Left lung (tissue), 10 donors: ENCODE results near the gene UXS1. TPM values are rescaled to one million over a fixed set of nuclear protein-coding genes. Genes with fewer than 3 reads are reported as not detected.

Experiments used
- ATAC-seq: fragments of 200-7000 bp; cut with Tn5 transposase; one replicate; pipeline ENCODE4 v1.9.1; 2020; ENCODE audit warnings: moderate library complexity
- DNase-seq, 4 donors: peaks; one replicate each; pipeline ENCODE4 v3.0.0-alpha.2; 2013 to 2020
- H3K27ac ChIP-seq, 2 donors: fragments of 200-600 bp; sonication (generic) in 1 of 2; one replicate each; pipeline versions ENCODE4 v1.5.0 to v1.8.0; 2020 to 2021
- H3K27me3 ChIP-seq, 2 donors: fragments of 200-600 bp; sonication (generic) in 1 of 2; one replicate each; pipeline versions ENCODE4 v1.5.0 to v1.8.0; 2020 to 2021
- H3K36me3 ChIP-seq, 2 donors: fragments of 200-600 bp; sonication (generic) in 1 of 2; one replicate each; pipeline versions ENCODE4 v1.5.0 to v1.8.0; 2020 to 2021
- H3K4me1 ChIP-seq, 2 donors: fragments of 200-600 bp; one replicate each; pipeline ENCODE4 v1.8.0; 2021
- H3K4me3 ChIP-seq, 2 donors: fragments of 200-600 bp; sonication (generic) in 1 of 2; one replicate each; pipeline versions ENCODE4 v1.5.0 to v1.8.0; 2020 to 2021; ENCODE audit warnings: mild to moderate bottlenecking in 1 of 2
- H3K9me3 ChIP-seq, 2 donors: fragments of 200-600 bp; sonication (generic) in 1 of 2; one replicate each; pipeline versions ENCODE4 v1.5.0 to v1.8.0; 2020 to 2021
- intact Hi-C, 2 donors: fragments of 100-400 bp; cut with DNase I; formaldehyde crosslinking; loops; one replicate each; pipeline versions ENCODE4 v1.11.2 to v1.14.2; 2022
- polyA plus RNA-seq, 6 donors: library from polyadenylated mRNA; unstranded; fragments of 120-200 nt; gene quantifications; one replicate each; pipeline ENCODE4 v1.2.1, GENCODE V29; 2013; ENCODE audit not compliant: insufficient read length in 6 of 6
- total RNA-seq, 2 donors: library from RNA; stranded (reverse); fragmentation: NEBNext Ultra II Directional; extraction: Animal tissue kit (Norgen Biotek cat#: 25700); gene quantifications; one replicate each; pipeline ENCODE4 v1.2.1, GENCODE V29; 2021
- TF ChIP-seq, protein P1 (sequence below), 2 donors: fragments of 200-600 bp; sonication (generic) in 1 of 2; IDR thresholded peaks; one replicate each; pipeline versions ENCODE4 v1.5.0 to v1.8.0; 2021; ENCODE audit warnings: antibody characterized with exemption in 2 of 2
- donor health status: DM: no; HTN: yes; CAD: no.
- donor health status: DM: no; HTN: no; CAD: no.

UXS1 gene
- total and polyA plus RNA-seq, 8 donors, result 46.9 to 98.5 (median 87.4) TPM

GRCh38 chr2:106168657-106169056 lies 25.4 kb downstream of the UXS1 start:
- no peaks in the 10 kb centered on the region for H3K9me3 ChIP-seq
- peak; percentile 60 for ATAC-seq
- TF ChIP-seq, protein P1, sequence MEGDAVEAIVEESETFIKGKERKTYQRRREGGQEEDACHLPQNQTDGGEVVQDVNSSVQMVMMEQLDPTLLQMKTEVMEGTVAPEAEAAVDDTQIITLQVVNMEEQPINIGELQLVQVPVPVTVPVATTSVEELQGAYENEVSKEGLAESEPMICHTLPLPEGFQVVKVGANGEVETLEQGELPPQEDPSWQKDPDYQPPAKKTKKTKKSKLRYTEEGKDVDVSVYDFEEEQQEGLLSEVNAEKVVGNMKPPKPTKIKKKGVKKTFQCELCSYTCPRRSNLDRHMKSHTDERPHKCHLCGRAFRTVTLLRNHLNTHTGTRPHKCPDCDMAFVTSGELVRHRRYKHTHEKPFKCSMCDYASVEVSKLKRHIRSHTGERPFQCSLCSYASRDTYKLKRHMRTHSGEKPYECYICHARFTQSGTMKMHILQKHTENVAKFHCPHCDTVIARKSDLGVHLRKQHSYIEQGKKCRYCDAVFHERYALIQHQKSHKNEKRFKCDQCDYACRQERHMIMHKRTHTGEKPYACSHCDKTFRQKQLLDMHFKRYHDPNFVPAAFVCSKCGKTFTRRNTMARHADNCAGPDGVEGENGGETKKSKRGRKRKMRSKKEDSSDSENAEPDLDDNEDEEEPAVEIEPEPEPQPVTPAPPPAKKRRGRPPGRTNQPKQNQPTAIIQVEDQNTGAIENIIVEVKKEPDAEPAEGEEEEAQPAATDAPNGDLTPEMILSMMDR (IDR thresholded peaks at IDR 0.05), result no peak
- no peak overlapping the region for H3K27ac ChIP-seq
- no peaks in the 10 kb centered on the region for H3K27me3 ChIP-seq
- intact Hi-C loops, result no loop called here
- no peak overlapping the region for H3K4me3 ChIP-seq
- DNase-seq, result no peak
- H3K4me1 ChIP-seq, result peaks cover 0 to 6% of the 10 kb centered on the region in 2 donors
- no peaks in the 10 kb centered on the region for H3K36me3 ChIP-seq

- intact Hi-C loops, result no loop called here
- Histone ChIP-seq H3K9me3 (no peaks in the 10 kb centered on the region), H3K27me3 (no peaks in the 10 kb centered on the region), H3K36me3 (no peaks in the 10 kb centered on the region), H3K27ac (no peak overlapping the region), H3K4me3 (no peak overlapping the region), H3K4me1 (peaks cover 0 to 6% of the 10 kb centered on the region in 2 donors)
- peak; percentile 81 for ATAC-seq
- TF ChIP-seq, protein P1 (IDR thresholded peaks at IDR 0.05), result no peak
- no peak for DNase-seq
Measured at GRCh38 chr2:106167067-106167466, 27.0 kb downstream of the UXS1 start.

GRCh38 chr2:106165561-106165960 lies 28.5 kb downstream of the UXS1 start:
- no peak overlapping the region for H3K27ac ChIP-seq
- intact Hi-C loops, result no loop called here
- no peaks in the 10 kb centered on the region for H3K36me3 ChIP-seq
- H3K27me3 ChIP-seq, result no peaks in the 10 kb centered on the region
- H3K9me3 ChIP-seq, result no peaks in the 10 kb centered on the region
- ATAC-seq (no peak), DNase-seq (no peak)
- peaks cover 12 to 13% of the 10 kb centered on the region in 2 donors for H3K4me1 ChIP-seq
- no peak overlapping the region for H3K4me3 ChIP-seq
- TF ChIP-seq, protein P1 (IDR thresholded peaks at IDR 0.05), result no peak

DNA sequence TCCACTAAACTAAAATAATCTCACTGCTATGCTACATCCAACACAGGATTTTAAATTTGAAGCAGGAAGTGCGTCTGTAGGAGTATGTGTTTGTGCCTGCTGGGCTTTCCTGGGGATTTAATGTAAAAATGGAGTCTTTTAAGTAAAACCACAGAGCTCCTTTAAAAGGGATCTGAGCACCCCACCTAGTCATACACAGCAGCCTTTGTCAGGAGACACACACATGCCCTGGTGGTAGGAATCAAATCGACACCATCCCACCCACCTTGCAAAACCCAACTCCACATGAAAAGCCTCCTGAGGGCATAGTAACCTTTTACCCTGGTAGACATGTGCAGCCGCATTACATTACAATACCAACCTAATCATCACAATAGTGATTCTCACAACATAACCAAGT lies 29.1 kb downstream of the UXS1 start:
- no peaks in the 10 kb centered on the region for H3K27me3 ChIP-seq
- H3K4me3 ChIP-seq, result no peak overlapping the region
- H3K36me3 ChIP-seq, result no peaks in the 10 kb centered on the region
- DNase-seq (no peak), ATAC-seq (no peak)
- TF ChIP-seq, protein P1 (IDR thresholded peaks at IDR 0.05), result no peak
- H3K4me1 ChIP-seq, result peaks cover 12 to 15% of the 10 kb centered on the region in 2 donors
- intact Hi-C loops, result no loop called here
- no peak overlapping the region for H3K27ac ChIP-seq
- no peaks in the 10 kb centered on the region for H3K9me3 ChIP-seq

GRCh38 chr2:106163948-106164545 lies 30.1 kb downstream of the UXS1 start:
- TF ChIP-seq, protein P1 (IDR thresholded peaks at IDR 0.05), result no peak
- intact Hi-C loops, result no loop called here
- H3K27me3 ChIP-seq, result no peaks in the 10 kb centered on the region
- H3K27ac ChIP-seq, result no peak overlapping the region
- peaks cover 11 to 19% of the 10 kb centered on the region in 2 donors for H3K4me1 ChIP-seq
- H3K4me3 ChIP-seq, result no peak overlapping the region
- no peaks in the 10 kb centered on the region for H3K36me3 ChIP-seq
- DNase-seq (no peak), ATAC-seq (no peak)
- no peaks in the 10 kb centered on the region for H3K9me3 ChIP-seq
